GM18508 (cell line): ENCODE measurements around the gene SYVN1.
A peak's percentile ranks its signal among the peaks of the same experiment; 100 is the strongest.
"Not testable (repeated sequence)": the region's sequence is repeated elsewhere in the genome, so short reads cannot be mapped to it uniquely, and the experiment has no call there.

ENCODE experiments used
- ATAC-seq: cut with Tn5 transposase; IDR thresholded peaks from one replicate; pipeline ENCODE4 v1.9.1; 2021; ENCODE audit warnings: moderate number of reproducible peaks; ENCODE audit not compliant: insufficient read depth, unreplicated experiment

Gene SYVN1

DNA sequence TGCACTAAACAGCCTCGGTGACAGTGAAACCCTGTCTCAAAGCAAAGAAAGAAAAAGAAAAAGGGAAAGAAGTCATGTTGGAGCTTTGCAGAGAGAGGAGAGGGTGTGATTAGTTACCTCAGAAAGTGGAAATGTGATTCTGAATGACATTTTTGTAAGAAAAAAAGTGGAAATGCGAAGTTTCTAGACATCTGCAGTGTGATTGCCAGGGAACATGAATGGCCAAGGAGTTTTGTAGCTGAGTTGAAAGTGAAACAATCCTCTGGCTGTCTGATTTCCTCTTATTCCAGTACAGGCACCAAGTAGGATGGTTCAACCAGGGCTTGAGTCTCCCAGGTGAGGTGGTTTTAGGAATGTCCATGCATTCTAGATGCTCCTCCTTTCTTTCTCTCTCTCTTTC, 17.8 kb upstream of the SYVN1 start:
- no peak for ATAC-seq

DNA sequence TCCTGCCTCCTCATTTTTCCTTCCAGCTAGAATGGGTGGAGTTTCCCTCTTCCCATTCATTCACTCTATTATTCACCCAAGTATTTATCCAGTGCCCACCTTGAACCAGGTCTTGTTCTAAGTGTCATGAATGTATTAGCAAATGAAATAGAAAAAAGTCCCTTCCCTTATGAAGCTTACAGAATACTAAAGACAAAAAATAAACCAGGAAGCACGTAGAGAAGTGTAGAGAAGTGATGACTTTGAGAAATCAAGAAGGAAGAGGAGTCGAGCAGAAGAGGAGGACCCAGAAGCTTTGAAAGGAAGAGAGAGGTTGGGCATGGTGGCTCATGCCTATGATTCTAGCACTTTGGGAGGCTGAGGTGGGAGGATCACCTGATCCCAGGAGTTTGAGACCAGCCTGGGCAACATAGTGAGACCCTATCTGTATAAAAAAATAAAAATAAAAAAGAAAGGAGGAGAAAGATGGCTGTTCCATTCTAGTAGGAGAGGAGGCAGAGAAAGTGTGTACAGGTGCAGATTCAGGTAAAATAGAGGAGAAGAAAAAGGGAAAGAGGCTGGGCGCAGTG, 17.1 kb upstream of the SYVN1 start:
- no peak for ATAC-seq

- ATAC-seq: no peak
These were observed 16.4 kb upstream of the SYVN1 start for GRCh38 chr11:65150509-65151299.

DNA sequence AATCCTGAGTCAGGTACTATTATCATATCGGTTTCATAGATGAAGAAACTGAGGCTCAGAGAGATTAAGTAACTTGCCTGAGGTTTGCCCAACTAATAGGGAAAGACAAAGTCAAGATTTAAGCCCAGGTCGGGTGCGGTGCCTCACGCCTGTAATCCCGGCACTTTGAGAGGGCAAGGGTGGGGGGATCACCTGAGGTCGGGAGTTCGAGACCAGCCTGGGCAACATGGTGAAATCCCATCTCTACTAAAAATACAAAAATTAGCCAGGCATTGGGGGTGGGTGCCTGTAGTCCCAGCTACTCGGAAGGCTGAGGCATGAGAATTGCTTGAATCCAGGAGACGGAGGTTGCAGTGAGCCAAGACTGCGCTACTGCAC, 15.8 kb upstream of the SYVN1 start:
- ATAC-seq: not testable (repeated sequence)

GRCh38 chr11:65148657-65149056, 14.3 kb upstream of the SYVN1 start:
- no peak for ATAC-seq

- ATAC-seq: no peak
These were observed 13.2 kb upstream of the SYVN1 start for GRCh38 chr11:65147352-65148075.

- no peak for ATAC-seq
These were observed 7.7 kb upstream of the SYVN1 start for GRCh38 chr11:65141896-65142494.

- no peak for ATAC-seq
These were observed 2.3 kb upstream of the SYVN1 start for GRCh38 chr11:65136515-65137096.

DNA sequence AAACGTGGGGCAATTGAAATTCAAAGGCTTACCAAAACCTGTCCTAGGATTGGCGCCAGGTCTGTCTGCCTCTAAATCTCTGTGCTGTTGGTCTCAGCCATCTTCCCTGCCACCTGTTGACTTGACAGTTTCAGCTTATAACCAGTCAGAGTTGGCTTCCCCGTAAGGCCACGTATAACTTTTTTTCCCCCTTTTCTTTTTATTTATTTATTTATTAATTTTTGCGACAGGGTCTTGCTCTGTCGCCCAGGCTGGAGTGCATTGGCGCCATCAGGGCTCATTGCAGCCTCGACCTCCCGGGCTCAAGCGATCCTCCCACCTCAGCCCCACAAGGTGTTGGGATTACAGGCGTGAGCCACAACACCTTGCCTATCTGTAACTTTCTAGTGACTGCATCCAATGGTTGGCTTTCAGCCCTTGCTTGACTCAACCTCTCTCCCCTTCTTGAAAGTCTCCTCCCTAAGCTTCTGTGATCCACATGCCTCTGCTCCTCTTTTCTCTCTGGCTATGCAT, 1.4 kb upstream of the SYVN1 start:
- no peak for ATAC-seq

GRCh38 chr11:65134952-65135632, 773 bp upstream of the SYVN1 start:
- peak; percentile 61 for ATAC-seq

- ATAC-seq: no peak
These were observed 595 bp downstream of the SYVN1 start for GRCh38 chr11:65133724-65134123.

DNA sequence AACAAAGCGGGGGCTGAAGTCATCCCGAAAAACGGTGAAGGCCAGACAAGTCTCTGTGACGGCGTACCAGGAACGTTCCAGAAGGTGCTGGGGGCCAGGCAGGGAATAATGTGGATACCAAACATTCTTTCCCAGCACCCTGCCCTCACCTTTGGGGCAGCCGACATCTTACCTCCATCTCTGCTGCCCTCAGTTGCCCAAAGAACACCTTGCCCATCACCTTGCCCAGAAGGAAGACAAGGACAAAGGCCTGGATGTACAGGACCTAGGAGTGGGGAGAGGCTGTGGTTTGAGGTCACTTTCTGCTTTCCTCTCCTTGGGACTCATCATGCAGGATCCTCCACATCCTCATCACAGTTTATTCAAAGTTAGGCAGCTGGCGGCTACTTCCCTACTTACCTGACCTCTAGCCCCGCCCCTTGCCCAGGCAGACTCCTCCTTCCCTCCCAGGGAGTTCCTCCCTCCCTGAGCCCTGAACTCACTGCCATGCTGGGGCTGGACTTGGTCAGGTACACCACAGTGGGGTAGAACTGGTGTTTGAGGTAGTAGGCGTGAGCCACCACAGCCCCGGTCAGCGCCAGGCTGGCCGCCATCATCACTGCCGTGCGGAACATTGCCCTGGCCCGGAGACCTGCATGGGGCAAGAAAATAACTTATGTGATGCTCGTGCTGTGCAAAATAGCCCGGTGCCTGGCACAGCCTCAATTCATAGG, 1.2 kb downstream of the SYVN1 start:
- ATAC-seq: no peak

- no peak for ATAC-seq
These were observed 1.9 kb downstream of the SYVN1 start for GRCh38 chr11:65132238-65132987.

DNA sequence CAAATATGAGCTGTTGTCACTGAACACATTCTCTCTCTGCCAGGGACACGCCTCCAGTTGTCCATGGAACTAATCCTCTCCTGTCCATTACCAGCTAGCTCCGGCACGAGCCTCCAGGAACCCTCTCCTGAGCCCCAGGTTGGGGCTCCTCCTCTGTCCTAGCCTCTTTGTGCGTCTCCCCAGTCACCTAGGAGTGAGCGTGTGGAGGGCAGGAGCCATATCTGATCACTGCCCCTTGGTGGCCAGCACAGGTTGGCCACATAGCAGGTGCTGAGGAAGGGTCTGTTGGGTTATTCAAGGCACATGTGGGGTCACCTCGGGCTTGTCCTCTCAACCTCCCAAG, 2.5 kb downstream of the SYVN1 start:
- no peak for ATAC-seq

DNA sequence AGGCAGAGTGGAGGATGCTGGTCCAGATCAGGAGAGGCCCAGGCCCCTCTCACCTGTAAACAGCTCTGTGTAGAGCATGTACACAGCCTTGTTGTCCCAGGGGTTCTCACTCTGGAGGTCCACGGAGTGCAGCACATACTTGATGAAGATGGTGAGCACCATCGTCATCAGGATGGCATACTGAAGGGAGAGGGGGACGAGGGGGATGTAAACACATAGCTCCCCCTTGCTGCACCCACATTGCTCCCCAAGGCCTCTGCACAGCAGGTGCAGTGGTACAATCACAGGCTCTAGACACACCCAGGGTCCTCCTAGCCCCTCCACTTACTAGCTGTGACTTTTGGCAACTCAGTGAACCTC, 2.9 kb downstream of the SYVN1 start:
- ATAC-seq: no peak

DNA sequence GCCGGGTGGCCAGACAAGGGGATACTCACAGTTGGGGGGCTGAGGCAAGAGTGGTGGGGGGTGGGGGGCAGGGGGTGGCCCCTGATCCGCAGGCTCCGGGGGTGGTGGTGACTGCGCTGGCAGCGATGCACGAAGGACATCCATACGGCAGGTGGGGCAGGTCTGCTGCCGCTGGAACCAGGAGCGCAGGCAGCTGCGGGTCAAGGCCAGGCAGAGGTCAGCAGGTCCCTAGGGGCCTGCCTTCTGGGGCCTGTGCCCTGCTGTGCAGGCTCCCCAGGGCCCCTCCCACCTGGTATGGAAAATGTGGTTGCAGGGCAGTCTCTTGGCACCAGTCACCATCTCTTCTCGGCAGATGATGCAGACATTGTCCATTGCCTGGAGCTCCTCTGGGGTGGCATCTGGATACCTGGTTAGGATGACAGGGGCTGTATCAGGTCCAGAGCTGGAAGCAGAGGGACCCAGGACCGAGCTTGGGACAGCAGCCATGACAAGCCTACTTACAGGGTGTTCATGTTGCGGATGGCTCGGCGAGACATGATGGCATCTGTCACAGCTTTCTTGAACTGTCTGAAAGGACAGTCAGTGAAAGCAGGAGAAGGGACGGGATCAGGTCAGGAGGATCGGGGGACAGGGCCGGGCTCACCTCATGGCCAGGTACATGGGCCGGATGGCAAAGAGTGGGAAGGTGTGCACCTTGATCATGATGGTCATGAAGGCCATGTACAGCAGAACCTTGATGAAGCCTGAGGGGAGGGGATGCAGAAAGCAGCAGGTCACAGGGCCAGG, 3.5 kb downstream of the SYVN1 start:
- ATAC-seq: no peak

- ATAC-seq: no peak
These were observed 4.5 kb downstream of the SYVN1 start for GRCh38 chr11:65129649-65130441.
